Measurements from ENCODE around the gene LRCOL1. TPM values are rescaled to one million over a fixed set of nuclear protein-coding genes. Genes with fewer than 3 reads are reported as not detected.

LRCOL1 gene
- total RNA-seq, 2 donors from 2014 or later = not detected

GRCh38 chr12:132623072-132623869, 12.9 kb upstream of the LRCOL1 start:
- intact Hi-C loops (cut with DNase I) = no loop called here
- no peak for ATAC-seq
- no peaks in the 10 kb centered on the region for H3K9me3 ChIP-seq
- no peak overlapping the region for H3K27ac ChIP-seq
- H3K4me3 ChIP-seq = no peak overlapping the region
- H3K4me1 ChIP-seq = peaks cover 2% of the 10 kb centered on the region
- DNase-seq = no peak
- no peak for TF ChIP-seq POLR2A (IDR thresholded peaks at IDR 0.05)
- TF ChIP-seq CTCF (IDR thresholded peaks at IDR 0.05) = no peak
- 81 to 85% methylated on average over 9 to 25 of the region's 25 CpGs for WGBS, 2 donors
- peaks cover 0 to 4% of the 10 kb centered on the region in 2 donors for H3K36me3 ChIP-seq (replicated peaks in 1 of 2; ENCODE audit: insufficient read depth in 1 of 2, low read depth in 2 of 2)
- peaks cover 0 to 5% of the 10 kb centered on the region in 2 donors for H3K27me3 ChIP-seq

GRCh38 chr12:132622437-132623071, 12.2 kb upstream of the LRCOL1 start:
- Histone ChIP-seq H3K4me3 (no peak overlapping the region), H3K27ac (no peak overlapping the region), H3K27me3 (peaks cover 0 to 11% of the 10 kb centered on the region in 2 donors), H3K9me3 (no peaks in the 10 kb centered on the region), H3K4me1 (peaks cover 4% of the 10 kb centered on the region), H3K36me3 (replicated peaks in 1 of 2; ENCODE audit: insufficient read depth in 1 of 2, low read depth in 2 of 2) (peaks cover 0 to 4% of the 10 kb centered on the region in 2 donors)
- TF ChIP-seq POLR2A (IDR thresholded peaks at IDR 0.05) (no peak), CTCF (IDR thresholded peaks at IDR 0.05) (no peak)
- 58 to 60% methylated on average over 8 to 11 of the region's 11 CpGs for WGBS, 2 donors
- peak; percentile 31 for ATAC-seq
- DNase-seq = peak in 2 of 4 donors; percentile 21 to 42
- intact Hi-C loops (cut with DNase I) = no loop called here

GRCh38 chr12:132621657-132622435, 11.5 kb upstream of the LRCOL1 start:
- ATAC-seq = no peak
- no peak for DNase-seq
- Histone ChIP-seq H3K4me3 (no peak overlapping the region), H3K27me3 (peaks cover 0 to 17% of the 10 kb centered on the region in 2 donors), H3K9me3 (no peaks in the 10 kb centered on the region), H3K4me1 (peaks cover 4% of the 10 kb centered on the region), H3K36me3 (replicated peaks in 1 of 2; ENCODE audit: insufficient read depth in 1 of 2, low read depth in 2 of 2) (peaks cover 0 to 4% of the 10 kb centered on the region in 2 donors), H3K27ac (no peak overlapping the region)
- TF ChIP-seq POLR2A (IDR thresholded peaks at IDR 0.05) (no peak), CTCF (IDR thresholded peaks at IDR 0.05) (no peak)
- WGBS, 2 donors = 67 to 81% methylated on average over 20 to 21 of the region's 21 CpGs
- intact Hi-C loops (cut with DNase I) = no loop called here

GRCh38 chr12:132620899-132621656, 10.7 kb upstream of the LRCOL1 start:
- H3K27ac ChIP-seq = no peak overlapping the region
- peaks cover 0 to 17% of the 10 kb centered on the region in 2 donors for H3K27me3 ChIP-seq
- no peak overlapping the region for H3K4me3 ChIP-seq
- peaks cover 4% of the 10 kb centered on the region for H3K4me1 ChIP-seq
- peaks cover 0 to 4% of the 10 kb centered on the region in 2 donors for H3K36me3 ChIP-seq (replicated peaks in 1 of 2; ENCODE audit: insufficient read depth in 1 of 2, low read depth in 2 of 2)
- TF ChIP-seq POLR2A (IDR thresholded peaks at IDR 0.05) (no peak), CTCF (IDR thresholded peaks at IDR 0.05) (no peak)
- WGBS, 2 donors = 67 to 75% methylated on average over 11 to 28 of the region's 28 CpGs
- ATAC-seq = no peak
- no peaks in the 10 kb centered on the region for H3K9me3 ChIP-seq
- DNase-seq = no peak
- intact Hi-C loops (cut with DNase I) = no loop called here
